Neural progenitor cell (in vitro differentiated cells): Measurements from ENCODE around the gene GALNS.

Experiments
- CTCF ChIP-seq: fragments of 200-600 bp; sonication (generic); IDR thresholded peaks from 2 replicates; pipeline ENCODE4 v1.5.1; 2017; ENCODE audit warnings: antibody characterized with exemption, mild to moderate bottlenecking
- EZH2 ChIP-seq: fragments of 200-600 bp; sonication (generic); IDR thresholded peaks from 2 replicates; pipeline ENCODE4 v1.6.1; 2017; ENCODE audit warnings: antibody characterized with exemption, mild to moderate bottlenecking, moderate library complexity
- EZH2phosphoT487 ChIP-seq: fragments of 200-600 bp; sonication (generic); IDR thresholded peaks from 2 replicates; pipeline ENCODE4 v1.6.1; 2017; ENCODE audit warnings: antibody characterized with exemption

GRCh38 chr16:88865742-88866141 lies 9.0 kb upstream of the GALNS start:
- TF ChIP-seq CTCF (no peak), EZH2 (no peak), EZH2phosphoT487 (no peak)
